Breast epithelium (tissue), 4 donors: Measurements from ENCODE around the gene WNT4. TPM values are rescaled to one million over a fixed set of nuclear protein-coding genes. Genes with fewer than 3 reads are reported as not detected.

Source experiments
- DNase-seq, 2 donors: peaks; one replicate each; pipeline ENCODE4 v3.0.0-alpha.2; 2019; ENCODE audit warnings: low spot score in 2 of 2
- H3K27ac ChIP-seq, 2 donors: fragments of 200-600 bp; sonication (generic) in 1 of 2; one replicate each; pipeline ENCODE4 v1.5.1; 2016 to 2019; ENCODE audit warnings: mild to moderate bottlenecking in 1 of 2
- H3K27me3 ChIP-seq, 2 donors: fragments of 200-600 bp; sonication (generic) in 1 of 2; one replicate each; pipeline versions ENCODE4 v1.5.1 to v1.6.0; 2017 to 2019; ENCODE audit warnings: control low read depth in 1 of 2, mild to moderate bottlenecking in 1 of 2
- H3K36me3 ChIP-seq: fragments of 200-600 bp; one replicate; pipeline ENCODE4 v1.5.1; 2019
- H3K4me1 ChIP-seq, 2 donors: fragments of 200-600 bp; sonication (generic); one replicate each; pipeline ENCODE4 v1.5.1; 2016 to 2019; ENCODE audit warnings: control low read depth in 1 of 2
- H3K4me3 ChIP-seq, 3 donors: fragments of 200-600 bp; sonication (generic); 1 replicate in 2 of 3; 2 replicates in 1 of 3; pipeline ENCODE4 v1.5.1; 2016 to 2019; ENCODE audit warnings: mild to moderate bottlenecking in 3 of 3, moderate library complexity in 2 of 3
- H3K9me3 ChIP-seq, 2 donors: fragments of 200-600 bp; sonication (generic) in 1 of 2; one replicate each; pipeline ENCODE4 v1.5.1; 2016 to 2019; ENCODE audit warnings: control low read depth in 1 of 2
- POLR2A ChIP-seq: fragments of 450-650 bp; IDR thresholded peaks from one replicate; pipeline ENCODE4 v1.6.1; 2016; ENCODE audit warnings: antibody characterized with exemption, mild to moderate bottlenecking, moderate library complexity
- POLR2AphosphoS5 ChIP-seq, 3 donors: sonication (generic); formaldehyde crosslinking; IDR thresholded peaks; one replicate each; pipeline ENCODE4 v1.6.1; 2017; ENCODE audit warnings: antibody characterized with exemption in 3 of 3
- intact Hi-C: fragments of 100-400 bp; cut with DNase I; formaldehyde crosslinking; loops from one replicate; pipeline ENCODE4 v1.15.1; 2023; ENCODE audit warnings: low total_unique reads
- total RNA-seq, 3 donors: library from RNA; depleted of rRNA; stranded (reverse); fragments of >200 nt; gene quantifications; one replicate each; pipeline ENCODE4 v1.1.0, GENCODE V29; 2016
- TF ChIP-seq, protein P1 (sequence below), 3 donors: fragments of 450-650 bp; IDR thresholded peaks; one replicate each; pipeline ENCODE4 v1.5.1; 2016 to 2017; ENCODE audit warnings: antibody characterized with exemption in 3 of 3, mild to moderate bottlenecking in 3 of 3, moderate library complexity in 3 of 3

Gene WNT4
- total RNA-seq, 3 donors from 2014 or later, result 1.6 to 3.1 TPM; not detected in 1

DNA sequence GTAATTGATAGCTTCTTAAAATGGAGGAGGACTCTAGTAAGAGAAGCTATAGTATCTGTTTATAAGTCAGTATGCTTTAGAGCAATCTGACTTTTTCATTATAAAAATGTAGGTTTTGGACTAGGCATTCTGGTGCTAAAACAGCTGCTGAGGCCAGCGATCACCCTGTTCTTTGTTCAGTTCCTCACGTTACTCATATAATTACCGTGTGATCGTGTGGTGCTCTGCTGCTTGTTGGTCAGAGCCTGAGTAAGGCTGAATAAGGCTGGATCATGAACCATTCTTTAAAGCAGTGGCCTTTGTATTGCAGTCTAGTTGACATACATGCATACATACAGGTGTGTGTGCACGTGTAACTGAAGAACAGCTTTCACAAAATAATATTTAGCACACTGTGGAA, 65.2 kb downstream of the WNT4 start:
- H3K4me3 ChIP-seq, result no peak overlapping the region
- H3K36me3 ChIP-seq, result no peaks in the 10 kb centered on the region
- DNase-seq, result no peak
- H3K9me3 ChIP-seq, result no peaks in the 10 kb centered on the region
- TF ChIP-seq POLR2A, result no peak
- TF ChIP-seq, protein P1, sequence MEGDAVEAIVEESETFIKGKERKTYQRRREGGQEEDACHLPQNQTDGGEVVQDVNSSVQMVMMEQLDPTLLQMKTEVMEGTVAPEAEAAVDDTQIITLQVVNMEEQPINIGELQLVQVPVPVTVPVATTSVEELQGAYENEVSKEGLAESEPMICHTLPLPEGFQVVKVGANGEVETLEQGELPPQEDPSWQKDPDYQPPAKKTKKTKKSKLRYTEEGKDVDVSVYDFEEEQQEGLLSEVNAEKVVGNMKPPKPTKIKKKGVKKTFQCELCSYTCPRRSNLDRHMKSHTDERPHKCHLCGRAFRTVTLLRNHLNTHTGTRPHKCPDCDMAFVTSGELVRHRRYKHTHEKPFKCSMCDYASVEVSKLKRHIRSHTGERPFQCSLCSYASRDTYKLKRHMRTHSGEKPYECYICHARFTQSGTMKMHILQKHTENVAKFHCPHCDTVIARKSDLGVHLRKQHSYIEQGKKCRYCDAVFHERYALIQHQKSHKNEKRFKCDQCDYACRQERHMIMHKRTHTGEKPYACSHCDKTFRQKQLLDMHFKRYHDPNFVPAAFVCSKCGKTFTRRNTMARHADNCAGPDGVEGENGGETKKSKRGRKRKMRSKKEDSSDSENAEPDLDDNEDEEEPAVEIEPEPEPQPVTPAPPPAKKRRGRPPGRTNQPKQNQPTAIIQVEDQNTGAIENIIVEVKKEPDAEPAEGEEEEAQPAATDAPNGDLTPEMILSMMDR (IDR thresholded peaks at IDR 0.05), result no peak
- no peak for TF ChIP-seq POLR2AphosphoS5 (IDR thresholded peaks at IDR 0.05)
- intact Hi-C loops, result loop anchor here (5.0 kb wide), 1 partner anchor 360 kb away; no protein-coding TSS in a partner anchor
- no peaks in the 10 kb centered on the region for H3K27me3 ChIP-seq
- H3K4me1 ChIP-seq, result peaks cover 0 to 5% of the 10 kb centered on the region in 2 donors
- no peak overlapping the region for H3K27ac ChIP-seq

DNA sequence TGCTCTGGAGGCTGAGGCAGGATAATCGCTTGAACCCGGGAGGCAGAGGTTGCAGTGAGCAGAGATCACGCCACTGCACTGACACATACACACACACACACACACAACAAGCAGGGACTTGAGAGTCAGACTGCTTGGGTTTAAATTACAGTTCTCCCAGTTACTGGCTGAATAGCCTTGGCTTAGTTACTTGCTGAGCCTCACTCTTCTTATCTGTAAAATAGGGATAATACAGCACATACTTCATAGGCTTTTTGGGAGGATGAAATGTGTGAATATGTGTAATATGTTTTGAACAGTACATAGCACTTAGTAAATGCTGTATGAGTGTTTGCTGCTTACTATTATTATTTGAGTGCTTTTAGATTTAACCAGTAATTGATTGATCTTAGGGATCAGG, 66.6 kb downstream of the WNT4 start:
- H3K4me3 ChIP-seq, result no peak overlapping the region
- H3K4me1 ChIP-seq, result peaks cover 0 to 5% of the 10 kb centered on the region in 2 donors
- no peaks in the 10 kb centered on the region for H3K36me3 ChIP-seq
- TF ChIP-seq POLR2AphosphoS5 (IDR thresholded peaks at IDR 0.05), result no peak
- no peak for DNase-seq
- H3K27ac ChIP-seq, result no peak overlapping the region
- intact Hi-C loops, result loop anchor here (5.0 kb wide), 1 partner anchor 359 kb away; no protein-coding TSS in a partner anchor
- no peaks in the 10 kb centered on the region for H3K27me3 ChIP-seq
- H3K9me3 ChIP-seq, result no peaks in the 10 kb centered on the region

DNA sequence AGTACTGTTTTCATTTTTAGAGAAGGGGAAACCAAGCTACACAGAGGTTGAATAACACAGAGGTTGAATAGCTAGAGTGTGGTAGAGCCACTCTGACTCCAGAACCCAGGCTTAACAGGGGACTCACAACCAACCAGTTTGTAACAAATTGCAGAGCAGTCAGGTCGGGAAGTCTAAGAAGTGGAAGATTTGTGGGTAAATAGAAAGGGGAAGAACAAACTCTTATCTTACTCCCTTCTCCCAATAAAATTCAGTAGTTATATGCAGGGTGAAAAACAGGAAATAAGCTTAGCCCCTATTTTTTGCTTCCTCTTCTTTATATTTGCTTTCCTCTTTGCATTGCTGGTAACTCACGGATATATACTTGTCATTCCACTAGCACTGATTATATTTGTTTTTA, 67.2 kb downstream of the WNT4 start:
- intact Hi-C loops, result loop anchor here (5.0 kb wide), 1 partner anchor 358 kb away; no protein-coding TSS in a partner anchor
- peaks cover 0 to 5% of the 10 kb centered on the region in 2 donors for H3K4me1 ChIP-seq
- no peaks in the 10 kb centered on the region for H3K27me3 ChIP-seq
- H3K27ac ChIP-seq, result peak overlapping the region in 1 of 2 donors; percentile 7
- no peaks in the 10 kb centered on the region for H3K9me3 ChIP-seq
- no peak for DNase-seq
- H3K4me3 ChIP-seq, result no peak overlapping the region
- TF ChIP-seq POLR2AphosphoS5 (IDR thresholded peaks at IDR 0.05) (no peak), POLR2A (no peak)
- TF ChIP-seq, protein P1 (IDR thresholded peaks at IDR 0.05), result no peak
- H3K36me3 ChIP-seq, result no peaks in the 10 kb centered on the region

DNA sequence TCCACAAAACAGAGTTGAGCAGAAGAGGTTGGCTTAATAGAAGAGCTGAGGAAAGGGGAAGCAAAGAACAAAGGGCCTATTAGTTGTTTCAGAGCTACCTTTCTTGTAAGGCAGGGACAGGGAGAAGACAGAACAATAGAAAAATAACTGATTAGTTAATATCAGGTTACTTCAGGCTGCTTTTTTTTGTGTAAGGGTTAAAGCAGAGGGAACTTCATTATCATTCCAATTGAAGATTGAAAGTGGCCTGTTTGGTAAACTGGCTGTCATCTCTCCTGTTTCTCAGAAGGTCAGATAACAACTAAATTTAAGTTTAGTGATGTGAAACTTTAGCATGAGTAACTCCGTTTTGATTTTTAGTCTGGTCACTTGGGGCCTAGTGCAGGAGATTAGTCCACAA, 68.1 kb downstream of the WNT4 start:
- H3K4me1 ChIP-seq, result peaks cover 0 to 5% of the 10 kb centered on the region in 2 donors
- TF ChIP-seq POLR2A (no peak), POLR2AphosphoS5 (IDR thresholded peaks at IDR 0.05) (no peak)
- intact Hi-C loops, result loop anchor here (5.0 kb wide), 1 partner anchor 358 kb away; no protein-coding TSS in a partner anchor
- H3K27me3 ChIP-seq, result no peaks in the 10 kb centered on the region
- peak overlapping the region; percentile 5 to 48 for H3K27ac ChIP-seq
- no peak for DNase-seq
- H3K36me3 ChIP-seq, result no peaks in the 10 kb centered on the region
- H3K9me3 ChIP-seq, result no peaks in the 10 kb centered on the region
- H3K4me3 ChIP-seq, result no peak overlapping the region

DNA sequence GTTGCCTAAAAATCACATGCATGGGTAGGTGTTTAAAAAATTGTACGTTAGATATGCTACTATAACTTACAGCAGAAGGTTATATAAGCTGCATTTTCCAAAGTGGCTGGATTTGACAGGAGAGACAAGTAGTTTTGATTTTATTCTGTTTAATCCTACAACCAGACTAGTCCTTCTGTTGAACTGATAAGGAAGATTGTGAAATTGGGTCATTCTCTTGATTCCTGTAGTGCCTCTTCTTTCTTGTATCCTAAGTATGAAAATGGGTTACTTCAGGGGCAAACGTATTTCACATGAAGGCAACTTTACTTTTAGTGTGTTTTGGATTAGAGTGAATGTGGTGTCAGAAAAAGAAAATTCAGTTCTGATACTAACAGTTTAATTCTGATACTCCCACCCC, 71.4 kb downstream of the WNT4 start:
- Histone ChIP-seq H3K4me3 (no peak overlapping the region), H3K9me3 (no peaks in the 10 kb centered on the region), H3K4me1 (peaks cover 4 to 5% of the 10 kb centered on the region in 2 donors), H3K36me3 (no peaks in the 10 kb centered on the region), H3K27ac (no peak overlapping the region), H3K27me3 (no peaks in the 10 kb centered on the region)
- TF ChIP-seq POLR2AphosphoS5 (IDR thresholded peaks at IDR 0.05) (no peak), POLR2A (no peak)
- TF ChIP-seq, protein P1 (IDR thresholded peaks at IDR 0.05), result no peak
- DNase-seq, result no peak
- intact Hi-C loops, result no loop called here

Other genes starting within 250 kb of the WNT4 start
- gene HSPG2, start 205.8 kb downstream of the WNT4 start, total RNA-seq, result 100 to 1,000 TPM in 1 of 3 donors, 10 to 100 TPM in 2; 48.3 to 219 (median 95.0) TPM
- not detected for gene CELA3B, start 166.1 kb downstream of the WNT4 start, total RNA-seq
- not detected for gene CELA3A, start 141.4 kb downstream of the WNT4 start, total RNA-seq
- gene CDC42, start 90.4 kb downstream of the WNT4 start, total RNA-seq, result 100 to 1,000 TPM; 192 to 255 (median 213) TPM